HepG2 (cell line): Measurements from ENCODE around the gene NUP107. TPM values are rescaled to one million over a fixed set of nuclear protein-coding genes. Genes with fewer than 3 reads are reported as not detected.

Experiments
- ATAC-seq: fragments of 200-7000 bp; cut with Tn5 transposase; 3 replicates; pipeline ENCODE4 v1.9.1; 2020; ENCODE audit warnings: mild to moderate bottlenecking, moderate library complexity
- BruUV-seq: library from RNA; stranded (reverse); fragments of 400-500 nt; replicated peaks from 2 replicates; lab custom pipeline; 2021; lab: Mats Ljungman, UMichigan
- CTCF ChIA-PET: fragments of 300-600 bp; formaldehyde crosslinking; extraction: SDS; loops from one replicate; lab custom pipeline; 2021; ENCODE audit warnings: low total read pairs, inconsistent platforms, low intra/inter-chr PET ratio; lab: Yijun Ruan, JAX
- POLR2A ChIA-PET: fragments of 350-600 bp; sonication (Branson Sonifier 250); formaldehyde crosslinking; loops from one replicate; lab custom pipeline; 2020; ENCODE audit warnings: antibody characterized with exemption, inconsistent platforms; lab: Yijun Ruan, JAX
- DNase-seq: peaks from one replicate; pipeline ENCODE4 v3.0.0-alpha.2; 2015; ENCODE audit warnings: low spot score
- FAIRE-seq: peaks from 3 replicates; lab custom pipeline; 2011; peaks lifted over from hg19 to GRCh38; lab: Jason Lieb, UNC
- H2AFZ ChIP-seq: one replicate; pipeline ENCODE4 v1.6.1; 2011; ENCODE audit warnings: low read length, inconsistent platforms
- H3K27ac ChIP-seq: fragments of 300-600 bp; 3 replicates; pipeline ENCODE4 v1.8.0; 2011; ENCODE audit warnings: mixed run types, mild to moderate bottlenecking, mixed read lengths, low read length, inconsistent platforms; ENCODE audit not compliant: insufficient read depth; ENCODE audit errors: extremely low read length
- H3K27me3 ChIP-seq, 2 experiments: fragments of 200-600 bp in 1 of 2; 2 replicates in 1 of 2; 3 replicates in 1 of 2; pipeline versions ENCODE4 v1.6.0 to v1.8.0; 2011; ENCODE audit warnings: low read length in 2 of 2, mild to moderate bottlenecking in 2 of 2, moderate library complexity in 2 of 2, inconsistent platforms in 1 of 2; ENCODE audit not compliant: insufficient read depth in 2 of 2, control insufficient read depth in 1 of 2
- H3K36me3 ChIP-seq, 2 experiments: fragments of 200-600 bp in 1 of 2; replicated peaks in 1 of 2; 2 replicates in 1 of 2; 3 replicates in 1 of 2; pipeline versions ENCODE4 v1.5.1 to v1.8.0; 2011; ENCODE audit warnings: low read length in 2 of 2, inconsistent platforms in 1 of 2; ENCODE audit not compliant: insufficient read depth in 2 of 2, control insufficient read depth in 1 of 2
- H3K4me1 ChIP-seq: 2 replicates; pipeline ENCODE4 v1.5.1; 2012; ENCODE audit warnings: low read length, inconsistent platforms; ENCODE audit not compliant: insufficient read depth
- H3K4me2 ChIP-seq: 2 replicates; pipeline ENCODE4 v1.6.0; 2011; ENCODE audit warnings: low read depth, low read length, inconsistent platforms
- H3K4me3 ChIP-seq, 3 experiments: fragments of 200-600 bp in 1 of 3; sonication (generic), shearing (Covaris generic) in 1 of 3; replicated peaks in 1 of 3; 2 replicates each; pipeline ENCODE4 v1.5.1; 2011 to 2016; ENCODE audit warnings: low read length in 3 of 3, inconsistent platforms in 2 of 3, low read depth in 2 of 3, mild to moderate bottlenecking in 2 of 3, control low read depth in 1 of 3, mixed read lengths in 1 of 3; ENCODE audit not compliant: insufficient read depth in 1 of 3
- H3K79me2 ChIP-seq: one replicate; pipeline ENCODE4 v1.6.1; 2011; ENCODE audit warnings: low read length, inconsistent platforms; ENCODE audit not compliant: insufficient read depth
- H3K9ac ChIP-seq: 2 replicates; pipeline ENCODE4 v1.6.0; 2011; ENCODE audit warnings: mild to moderate bottlenecking, low read depth, low read length, inconsistent platforms; ENCODE audit not compliant: insufficient read depth
- H3K9me3 ChIP-seq: 2 replicates; pipeline ENCODE4 v1.5.1; 2012; ENCODE audit warnings: mild to moderate bottlenecking, low read length
- H4K20me1 ChIP-seq: 2 replicates; pipeline ENCODE4 v1.6.0; 2011; ENCODE audit warnings: inconsistent platforms, mild to moderate bottlenecking, low read length, moderate library complexity; ENCODE audit not compliant: insufficient read depth
- FOSL2 ChIP-seq: sonication (generic); formaldehyde crosslinking; IDR thresholded peaks from 2 replicates; pipeline ENCODE4 v1.4.0; 2020; ENCODE audit warnings: missing genetic modification reagents
- KLF11 ChIP-seq: IDR thresholded peaks from 2 replicates; pipeline ENCODE4 v1.6.1; 2016; ENCODE audit warnings: missing compliant biosample characterization
- NCOR1 ChIP-seq: fragments of 200-600 bp; sonication (generic); IDR thresholded peaks from 2 replicates; pipeline ENCODE4 v1.7.0; 2017; ENCODE audit warnings: antibody characterized with exemption, low read length, borderline replicate concordance
- RBM39 ChIP-seq: fragments of 200-400 bp; formaldehyde crosslinking; IDR thresholded peaks from one replicate; pipeline ENCODE4 v1.6.1; 2018; ENCODE audit warnings: antibody characterized with exemption, mild to moderate bottlenecking, low read depth, low read length; ENCODE audit not compliant: poor library complexity, severe bottlenecking
- SP4 ChIP-seq: sonication (generic); formaldehyde crosslinking; IDR thresholded peaks from 2 replicates; pipeline ENCODE4 v1.8.1; 2023; ENCODE audit warnings: mild to moderate bottlenecking, missing genetic modification reagents
- ZNF776 ChIP-seq: sonication (generic); formaldehyde crosslinking; IDR thresholded peaks from 2 replicates; pipeline ENCODE4 v1.4.0; 2020; ENCODE audit warnings: mild to moderate bottlenecking, missing genetic modification reagents
- WGBS: methylation state at CpG from one replicate; pipeline ENCODE4 v1.1.6; 2017; ENCODE audit warnings: low lambda C conversion rate; 5-methylcytosine and 5-hydroxymethylcytosine counted together
- in situ Hi-C: cut with HindIII; loops from 2 replicates; pipeline ENCODE4 v1.10.0; 2017; ENCODE audit warnings: low pct_unique_long_range_greater_than_20kb; ENCODE audit not compliant: extremely low pct_ligation_motif_present
- intact Hi-C: fragments of 100-400 bp; cut with micrococcal nuclease; formaldehyde crosslinking; loops from one replicate; pipeline ENCODE4 v1.10.0; 2022; ENCODE audit not compliant: unreplicated experiment
- polyA plus RNA-seq, 8 experiments: library from polyadenylated mRNA; depleted of rRNA in 3 of 8; stranded (reverse) in 7 of 8; unstranded in 1 of 8; fragments of >200 nt; fragmentation: Illumina TruSeq in 4 of 8; extraction: Trizol in 4 of 8; gene quantifications; 2 replicates each; pipeline versions ENCODE4 v1.2.1 to v1.2.3, GENCODE V29; 2011 to 2016; ENCODE audit warnings: low read depth in 4 of 8, missing spikeins in 1 of 8, mixed read lengths in 1 of 8; ENCODE audit not compliant: insufficient read depth in 1 of 8
- total RNA-seq, 5 experiments: library from RNA; depleted of rRNA; stranded (reverse); fragments of >200 nt; fragmentation: Illumina TruSeq; extraction: Trizol; gene quantifications; 2 replicates each; pipeline ENCODE4 v1.2.3, GENCODE V29; 2016; ENCODE audit warnings: low read depth in 1 of 5
- TF ChIP-seq, protein P1 (sequence below): IDR thresholded peaks from 2 replicates; pipeline ENCODE4 v1.6.1; 2016; ENCODE audit warnings: missing compliant biosample characterization, missing genetic modification reagents, borderline replicate concordance
- TF ChIP-seq, protein P2 (sequence below), 2 experiments: fragments of 450-650 bp in 1 of 2; sonication (generic) in 1 of 2; formaldehyde crosslinking in 1 of 2; IDR thresholded peaks; 2 replicates each; pipeline versions ENCODE4 v1.6.1 to v1.8.0; 2016 to 2022; ENCODE audit warnings: antibody characterized with exemption in 1 of 2, mild to moderate bottlenecking in 1 of 2, missing genetic modification reagents in 1 of 2

Gene NUP107
- total and polyA plus RNA-seq, 2 of the 13 experiments (the other 11 are each of a cell fraction or from before 2014, with no cell fraction given): 54.7 to 100 TPM

DNA sequence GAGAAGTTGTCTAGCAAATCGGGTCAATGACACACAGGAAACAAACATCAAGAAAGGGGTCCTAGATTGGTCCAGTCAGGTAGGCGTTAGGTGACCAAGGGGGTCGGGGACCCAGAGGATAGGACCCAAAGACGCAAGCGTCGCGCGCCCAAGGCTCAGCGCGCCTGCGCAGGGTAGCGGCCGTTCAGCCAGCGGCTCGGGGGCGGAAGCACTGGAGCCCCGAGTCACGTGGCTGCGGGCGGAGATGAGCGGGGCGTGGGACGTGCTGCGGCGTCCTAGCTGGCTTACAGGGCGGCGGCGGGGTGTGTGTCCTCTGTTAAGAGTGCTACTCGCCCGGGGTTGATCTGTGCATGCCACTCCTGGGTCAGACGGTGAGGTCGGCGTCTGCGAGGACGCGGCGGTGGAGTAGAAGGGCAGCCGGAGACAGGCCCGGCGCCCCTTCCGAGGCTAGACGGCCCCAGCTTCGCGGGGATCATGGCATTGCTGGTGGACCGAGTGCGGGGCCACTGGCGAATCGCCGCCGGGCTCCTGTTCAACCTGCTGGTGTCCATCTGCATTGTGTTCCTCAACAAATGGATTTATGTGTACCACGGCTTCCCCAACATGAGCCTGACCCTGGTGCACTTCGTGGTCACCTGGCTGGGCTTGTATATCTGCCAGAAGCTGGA is 59.3 kb downstream of the NUP107 start, which contains the start of gene SLC35E3 (continued):
- TF ChIP-seq NCOR1: no peak
- TF ChIP-seq RBM39: peak; percentile 52

DNA sequence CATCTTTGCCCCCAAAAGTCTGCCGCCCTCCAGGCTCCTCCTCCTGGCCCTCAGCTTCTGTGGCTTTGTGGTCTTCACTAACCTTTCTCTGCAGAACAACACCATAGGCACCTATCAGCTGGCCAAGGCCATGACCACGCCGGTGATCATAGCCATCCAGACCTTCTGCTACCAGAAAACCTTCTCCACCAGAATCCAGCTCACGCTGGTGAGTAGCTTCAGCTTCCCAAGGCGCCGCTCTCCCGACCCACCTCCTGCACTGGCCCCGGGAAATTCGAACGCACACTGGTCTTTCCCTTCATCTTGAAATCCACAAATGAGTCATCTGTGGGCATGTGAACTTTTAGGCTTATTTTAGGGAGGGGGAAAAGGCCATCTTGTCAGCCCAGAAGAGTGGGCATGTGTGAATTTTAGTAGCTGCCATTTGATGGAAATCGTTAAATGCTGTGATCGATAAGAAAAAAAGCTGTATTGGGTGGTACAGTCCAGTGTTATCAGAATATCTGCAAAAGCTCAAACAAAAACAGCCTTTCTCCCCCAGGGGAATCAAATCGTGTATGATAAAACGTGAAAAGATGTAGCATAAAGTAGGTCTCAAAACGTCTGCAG is 59.9 kb downstream of the NUP107 start:
- peak overlapping the region; percentile 77 for H3K9ac ChIP-seq
- no peaks in the 10 kb centered on the region; a peak in 1 of 5 replicates for H3K27me3 ChIP-seq
- ATAC-seq (peak; percentile 76), FAIRE-seq (no peak), DNase-seq (peak; percentile 48)
- H3K9me3 ChIP-seq: no peaks in the 10 kb centered on the region
- H3K79me2 ChIP-seq: peaks cover 37% of the 10 kb centered on the region
- peaks cover 3 to 15% of the 10 kb centered on the region in 2 experiments; a peak in 4 of 5 replicates for H3K36me3 ChIP-seq
- WGBS: 4% methylated on average over 14 of the region's 15 CpGs
- ChIA-PET CTCF (no interaction called here), POLR2A (interaction anchor here (1.0 to 2.6 kb wide), 16 partner anchors 15 to 136 kb away, joined by 3 to 58 read pairs (median 4); partner anchors contain the start of genes MDM2 and RAP1B)
- peaks cover 3% of the 10 kb centered on the region; the same call in 1 of the 2 replicates for H4K20me1 ChIP-seq
- peak overlapping the region; percentile 75 for H3K27ac ChIP-seq
- peaks cover 34% of the 10 kb centered on the region for H3K4me1 ChIP-seq
- in situ Hi-C loops (loop anchor here (5.0 kb wide), 1 partner anchor 61 kb away; the partner anchor contains the start of gene MDM2), intact Hi-C loops (loop anchor here (1.0 kb wide), 2 partner anchors 41 to 61 kb away; no protein-coding TSS in a partner anchor)
- peak overlapping the region; percentile 2 for H2AFZ ChIP-seq
- no TSS peak for BruUV-seq
- H3K4me3 ChIP-seq: peak overlapping the region; percentile 83 to 93 (median 87)
- H3K4me2 ChIP-seq: peak overlapping the region; percentile 91
- TF ChIP-seq FOSL2 (CRISPR knock-in tag): peak; percentile 82
- TF ChIP-seq, protein P1, sequence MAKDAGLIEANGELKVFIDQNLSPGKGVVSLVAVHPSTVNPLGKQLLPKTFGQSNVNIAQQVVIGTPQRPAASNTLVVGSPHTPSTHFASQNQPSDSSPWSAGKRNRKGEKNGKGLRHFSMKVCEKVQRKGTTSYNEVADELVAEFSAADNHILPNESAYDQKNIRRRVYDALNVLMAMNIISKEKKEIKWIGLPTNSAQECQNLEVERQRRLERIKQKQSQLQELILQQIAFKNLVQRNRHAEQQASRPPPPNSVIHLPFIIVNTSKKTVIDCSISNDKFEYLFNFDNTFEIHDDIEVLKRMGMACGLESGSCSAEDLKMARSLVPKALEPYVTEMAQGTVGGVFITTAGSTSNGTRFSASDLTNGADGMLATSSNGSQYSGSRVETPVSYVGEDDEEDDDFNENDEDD (CRISPR knock-in tag): peak; percentile 94; the same call in 1 of the 2 replicates
- TF ChIP-seq SP4 (CRISPR knock-in tag): 0 out of 2 replicates have a peak, but pooled peaks have one; percentile 35
- 0 out of 2 replicates have a peak, but pooled peaks have one; percentile 10 for TF ChIP-seq KLF11 (CRISPR knock-in tag)
- no peak for TF ChIP-seq ZNF776
- TF ChIP-seq, protein P2, sequence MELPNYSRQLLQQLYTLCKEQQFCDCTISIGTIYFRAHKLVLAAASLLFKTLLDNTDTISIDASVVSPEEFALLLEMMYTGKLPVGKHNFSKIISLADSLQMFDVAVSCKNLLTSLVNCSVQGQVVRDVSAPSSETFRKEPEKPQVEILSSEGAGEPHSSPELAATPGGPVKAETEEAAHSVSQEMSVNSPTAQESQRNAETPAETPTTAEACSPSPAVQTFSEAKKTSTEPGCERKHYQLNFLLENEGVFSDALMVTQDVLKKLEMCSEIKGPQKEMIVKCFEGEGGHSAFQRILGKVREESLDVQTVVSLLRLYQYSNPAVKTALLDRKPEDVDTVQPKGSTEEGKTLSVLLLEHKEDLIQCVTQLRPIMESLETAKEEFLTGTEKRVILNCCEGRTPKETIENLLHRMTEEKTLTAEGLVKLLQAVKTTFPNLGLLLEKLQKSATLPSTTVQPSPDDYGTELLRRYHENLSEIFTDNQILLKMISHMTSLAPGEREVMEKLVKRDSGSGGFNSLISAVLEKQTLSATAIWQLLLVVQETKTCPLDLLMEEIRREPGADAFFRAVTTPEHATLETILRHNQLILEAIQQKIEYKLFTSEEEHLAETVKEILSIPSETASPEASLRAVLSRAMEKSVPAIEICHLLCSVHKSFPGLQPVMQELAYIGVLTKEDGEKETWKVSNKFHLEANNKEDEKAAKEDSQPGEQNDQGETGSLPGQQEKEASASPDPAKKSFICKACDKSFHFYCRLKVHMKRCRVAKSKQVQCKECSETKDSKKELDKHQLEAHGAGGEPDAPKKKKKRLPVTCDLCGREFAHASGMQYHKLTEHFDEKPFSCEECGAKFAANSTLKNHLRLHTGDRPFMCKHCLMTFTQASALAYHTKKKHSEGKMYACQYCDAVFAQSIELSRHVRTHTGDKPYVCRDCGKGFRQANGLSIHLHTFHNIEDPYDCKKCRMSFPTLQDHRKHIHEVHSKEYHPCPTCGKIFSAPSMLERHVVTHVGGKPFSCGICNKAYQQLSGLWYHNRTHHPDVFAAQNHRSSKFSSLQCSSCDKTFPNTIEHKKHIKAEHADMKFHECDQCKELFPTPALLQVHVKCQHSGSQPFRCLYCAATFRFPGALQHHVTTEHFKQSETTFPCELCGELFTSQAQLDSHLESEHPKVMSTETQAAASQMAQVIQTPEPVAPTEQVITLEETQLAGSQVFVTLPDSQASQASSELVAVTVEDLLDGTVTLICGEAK (IDR thresholded peaks at IDR 0.05): no peak
- TF ChIP-seq, protein P2 (CRISPR knock-in tag; IDR thresholded peaks at IDR 0.05): 0 out of 2 replicates have a peak, but pooled peaks have one; percentile 25
